SK-N-SH (cell line): Measurements from ENCODE around the gene KCNG3.

Experiments
- NFIC ChIP-seq: IDR thresholded peaks from 2 replicates; pipeline ENCODE4 v1.4.0; 2012; ENCODE audit warnings: borderline replicate concordance
- POLR2AphosphoS5 ChIP-seq: IDR thresholded peaks from 2 replicates; pipeline ENCODE4 v1.6.1; 2012; ENCODE audit warnings: low read depth, low read length
- RXRA ChIP-seq: IDR thresholded peaks from 2 replicates; pipeline ENCODE4 v1.4.0; 2012; ENCODE audit warnings: low read depth, mild to moderate bottlenecking, borderline replicate concordance

DNA sequence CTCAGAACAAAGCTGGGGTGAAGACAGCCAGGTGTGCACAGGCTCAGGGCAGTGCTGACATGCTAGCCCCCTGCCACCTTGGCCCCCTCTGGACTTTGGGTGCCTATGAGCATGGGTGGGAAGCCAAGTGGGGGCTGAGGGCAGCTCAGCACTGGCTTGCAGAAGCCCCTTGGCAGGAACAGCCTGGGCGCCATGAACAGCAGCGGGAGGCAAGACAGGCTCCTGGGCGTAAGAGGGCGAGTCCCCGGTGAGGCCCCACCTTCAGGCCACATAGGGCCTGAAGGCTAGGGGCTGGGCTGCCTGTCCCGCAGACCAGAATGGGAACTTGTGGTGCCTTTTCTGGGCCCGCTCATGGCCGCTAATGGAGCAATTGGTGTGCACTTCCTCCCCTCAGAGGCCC is 85.8 kb downstream of the KCNG3 start:
- TF ChIP-seq NFIC (no peak), RXRA (no peak), POLR2AphosphoS5 (no peak)
